ENCODE data around the gene CRKL.

CRKL gene

DNA sequence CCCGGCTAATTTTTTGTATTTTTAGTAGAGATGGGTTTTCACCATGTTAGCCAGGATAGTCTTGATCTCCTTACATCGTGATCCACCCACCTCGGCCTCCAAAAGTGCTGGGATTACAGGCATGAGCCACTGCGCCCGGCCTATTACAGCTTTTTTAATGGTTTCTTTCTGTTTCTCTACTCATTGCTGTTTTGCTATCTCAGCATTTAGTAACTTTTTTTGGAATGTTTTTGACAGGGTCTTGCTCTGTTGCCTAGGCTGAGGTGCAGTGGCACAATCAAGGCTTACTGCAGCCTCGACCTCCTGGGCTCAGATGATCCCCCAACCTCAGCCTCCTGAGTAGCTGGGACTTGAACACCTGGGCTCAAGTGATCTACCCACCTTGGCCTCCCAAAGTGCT, 4.7 kb upstream of the CRKL start:
- TF ChIP-seq, protein P1, sequence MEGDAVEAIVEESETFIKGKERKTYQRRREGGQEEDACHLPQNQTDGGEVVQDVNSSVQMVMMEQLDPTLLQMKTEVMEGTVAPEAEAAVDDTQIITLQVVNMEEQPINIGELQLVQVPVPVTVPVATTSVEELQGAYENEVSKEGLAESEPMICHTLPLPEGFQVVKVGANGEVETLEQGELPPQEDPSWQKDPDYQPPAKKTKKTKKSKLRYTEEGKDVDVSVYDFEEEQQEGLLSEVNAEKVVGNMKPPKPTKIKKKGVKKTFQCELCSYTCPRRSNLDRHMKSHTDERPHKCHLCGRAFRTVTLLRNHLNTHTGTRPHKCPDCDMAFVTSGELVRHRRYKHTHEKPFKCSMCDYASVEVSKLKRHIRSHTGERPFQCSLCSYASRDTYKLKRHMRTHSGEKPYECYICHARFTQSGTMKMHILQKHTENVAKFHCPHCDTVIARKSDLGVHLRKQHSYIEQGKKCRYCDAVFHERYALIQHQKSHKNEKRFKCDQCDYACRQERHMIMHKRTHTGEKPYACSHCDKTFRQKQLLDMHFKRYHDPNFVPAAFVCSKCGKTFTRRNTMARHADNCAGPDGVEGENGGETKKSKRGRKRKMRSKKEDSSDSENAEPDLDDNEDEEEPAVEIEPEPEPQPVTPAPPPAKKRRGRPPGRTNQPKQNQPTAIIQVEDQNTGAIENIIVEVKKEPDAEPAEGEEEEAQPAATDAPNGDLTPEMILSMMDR (IDR thresholded peaks at IDR 0.05; ENCODE audit: insufficient read depth, missing control alignments): no peak
- no peak for FAIRE-seq
- DNase-seq (ENCODE audit: insufficient read length, low spot score): no peak

DNA sequence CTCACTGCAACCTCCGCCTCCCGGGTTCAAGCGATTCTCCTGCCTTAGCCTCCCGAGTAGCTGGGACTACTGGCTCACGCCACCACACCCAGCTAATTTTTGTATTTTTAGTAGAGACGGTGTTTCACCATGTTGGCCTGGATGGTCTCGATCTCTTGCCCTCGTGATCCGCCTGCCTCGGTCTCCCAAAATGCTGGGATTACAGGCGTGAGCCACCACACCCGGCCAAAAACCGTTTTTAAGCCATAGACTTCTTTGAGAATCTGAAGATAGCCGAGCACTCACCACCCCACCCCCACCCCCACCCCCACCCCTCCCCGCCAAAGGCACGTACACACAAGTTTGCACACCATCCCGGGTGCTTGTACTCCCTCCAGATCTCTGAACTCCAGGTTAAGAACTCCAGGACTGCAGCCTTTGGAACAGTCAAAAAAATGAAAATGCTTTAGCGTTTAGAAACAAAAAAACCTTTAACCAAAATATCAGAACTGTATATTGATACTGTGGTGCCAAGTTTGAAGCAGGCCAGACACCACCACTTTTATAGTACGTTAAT, 1.5 kb downstream of the CRKL start:
- FAIRE-seq (no peak), DNase-seq (ENCODE audit: insufficient read length, low spot score) (no peak)
- TF ChIP-seq, protein P1 (IDR thresholded peaks at IDR 0.05; ENCODE audit: insufficient read depth, missing control alignments): no peak

DNA sequence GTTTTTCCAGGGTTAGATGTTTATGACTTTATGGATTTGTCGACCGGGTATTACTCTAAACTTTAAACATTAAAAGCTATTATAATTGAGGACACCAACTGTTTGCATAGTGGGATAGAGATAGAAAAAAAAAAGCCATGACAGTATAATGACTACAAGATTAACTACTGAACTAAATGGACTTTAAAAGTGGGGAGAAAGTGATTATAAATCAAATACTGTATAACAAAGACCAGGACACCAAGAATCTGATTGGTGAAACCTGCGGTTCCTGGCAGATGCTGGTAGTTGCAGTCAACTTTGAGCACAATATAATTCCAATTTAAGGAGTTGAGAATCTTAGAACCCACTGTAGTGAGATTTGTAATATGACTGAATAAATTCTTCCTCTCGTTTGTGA, 2.5 kb downstream of the CRKL start:
- DNase-seq (ENCODE audit: insufficient read length, low spot score) (no peak), FAIRE-seq (no peak)
- TF ChIP-seq, protein P1 (IDR thresholded peaks at IDR 0.05; ENCODE audit: insufficient read depth, missing control alignments): no peak

DNA sequence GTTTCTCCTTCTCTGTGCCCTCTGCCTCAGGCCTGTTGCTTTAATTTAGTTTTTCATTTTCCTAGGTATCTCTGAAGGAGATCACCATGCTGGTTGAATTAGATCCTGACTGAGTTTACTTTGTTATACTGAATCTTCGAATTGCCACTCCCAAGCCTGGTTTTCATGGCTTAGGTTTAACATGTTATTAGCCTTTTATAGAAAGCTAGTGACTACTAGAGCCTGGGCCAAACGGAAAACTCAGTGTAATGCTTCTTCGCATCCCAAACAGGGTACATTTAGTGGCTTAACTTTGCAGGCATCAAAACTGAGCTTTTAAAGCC, 3.6 kb downstream of the CRKL start:
- DNase-seq (ENCODE audit: insufficient read length, low spot score) (no peak), FAIRE-seq (no peak)
- TF ChIP-seq, protein P1 (IDR thresholded peaks at IDR 0.05; ENCODE audit: insufficient read depth, missing control alignments): no peak

DNA sequence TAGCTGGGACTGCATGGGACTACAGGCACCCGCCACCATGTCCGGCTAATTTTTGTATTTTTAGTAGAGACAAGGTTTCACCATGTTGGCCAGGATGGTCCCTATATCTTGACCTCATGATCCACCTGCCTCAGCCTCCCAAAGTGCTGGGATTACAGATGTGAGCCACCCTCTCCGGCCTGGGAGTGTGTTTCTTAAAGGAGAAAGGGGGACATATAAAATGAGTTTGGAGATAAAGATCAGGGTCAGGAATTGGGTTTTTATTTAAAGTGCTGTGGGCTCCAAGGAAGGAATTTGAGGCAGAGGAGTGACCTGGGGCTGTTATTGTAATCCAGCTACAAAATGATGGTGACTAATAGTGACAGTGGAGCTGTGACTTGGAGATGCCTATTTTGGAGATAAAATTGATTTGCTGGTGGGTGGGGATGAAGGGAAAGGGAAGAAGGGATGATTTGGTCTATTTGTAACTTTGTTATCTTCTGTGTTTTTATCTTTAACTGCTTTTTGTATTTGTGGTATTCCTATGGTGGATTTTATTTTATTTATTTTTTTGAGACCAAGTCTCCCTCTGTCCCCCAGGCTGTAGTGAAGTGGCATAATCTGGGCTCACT, 5.0 kb downstream of the CRKL start:
- no peak for FAIRE-seq
- no peak for DNase-seq (ENCODE audit: insufficient read length, low spot score)
- TF ChIP-seq, protein P1 (IDR thresholded peaks at IDR 0.05; ENCODE audit: insufficient read depth, missing control alignments): no peak

DNA sequence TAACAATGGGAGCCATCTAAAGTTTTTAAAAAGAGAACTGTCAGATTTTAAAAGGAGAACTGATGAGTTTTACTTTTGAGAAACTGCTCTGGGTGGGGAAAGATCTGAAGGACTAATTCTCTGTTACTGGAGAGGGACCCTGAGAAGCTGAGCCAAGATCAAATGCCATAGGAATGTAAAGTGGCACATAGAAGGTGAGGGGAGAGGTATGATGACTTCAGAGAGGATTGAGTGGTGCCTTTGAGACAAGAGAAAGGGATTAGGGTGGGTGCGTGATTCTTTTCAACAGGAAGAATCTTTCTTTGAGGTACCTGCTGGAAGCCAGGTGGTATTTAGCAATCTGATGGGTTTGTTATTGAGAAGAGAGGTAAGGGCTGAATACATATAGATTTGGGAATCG, 9.0 kb downstream of the CRKL start:
- TF ChIP-seq, protein P1 (IDR thresholded peaks at IDR 0.05; ENCODE audit: insufficient read depth, missing control alignments): no peak
- DNase-seq (ENCODE audit: insufficient read length, low spot score) (no peak), FAIRE-seq (no peak)

DNA sequence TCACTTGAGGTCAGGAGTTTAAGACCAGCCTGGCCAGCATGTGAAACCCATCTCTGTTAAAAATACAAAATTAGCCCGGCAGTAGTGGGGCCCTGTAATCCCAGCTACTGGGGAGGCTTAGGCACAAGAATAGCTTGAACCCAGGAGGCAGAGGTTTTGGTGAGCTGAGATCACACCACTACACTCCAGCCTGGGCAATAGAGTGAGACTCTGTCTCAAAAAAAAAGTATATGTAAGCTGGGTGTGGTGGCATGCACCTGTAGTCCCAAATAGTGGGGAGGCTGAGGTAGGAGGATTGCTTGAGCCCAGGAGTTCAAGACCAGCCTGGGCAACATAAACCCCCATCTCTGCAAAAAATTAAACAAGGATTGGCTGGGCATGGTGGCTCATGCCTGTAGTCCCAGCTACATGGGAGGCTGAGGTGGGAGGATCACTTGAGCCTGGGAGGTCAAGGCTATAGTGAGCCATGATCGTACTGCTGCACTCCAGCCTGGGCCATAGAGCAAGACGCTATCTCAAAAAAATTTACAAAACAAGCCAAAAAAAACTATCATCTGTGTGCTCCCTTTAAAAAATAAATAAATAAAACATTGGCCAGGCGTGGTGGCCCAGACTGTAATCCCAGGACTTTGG, 10.8 kb downstream of the CRKL start:
- FAIRE-seq (no peak), DNase-seq (ENCODE audit: insufficient read length, low spot score) (no peak)
- TF ChIP-seq, protein P1 (IDR thresholded peaks at IDR 0.05; ENCODE audit: insufficient read depth, missing control alignments): no peak

Measured in D721Med (cell line).